Transverse colon (tissue), 4 donors: ENCODE data around the gene PDE1C.
"Not testable (repeated sequence)": the region's sequence is repeated elsewhere in the genome, so short reads cannot be mapped to it uniquely, and the experiment has no call there.

ENCODE experiments used
- EP300 ChIP-seq: sonication (generic); formaldehyde crosslinking; IDR thresholded peaks from one replicate; pipeline ENCODE4 v1.6.1; 2017; ENCODE audit warnings: antibody characterized with exemption, low read depth
- POLR2A ChIP-seq: fragments of 450-650 bp; IDR thresholded peaks from one replicate; pipeline ENCODE4 v1.6.1; 2016; ENCODE audit warnings: antibody characterized with exemption, mild to moderate bottlenecking, moderate library complexity
- POLR2AphosphoS5 ChIP-seq, 3 donors: sonication (generic); formaldehyde crosslinking; IDR thresholded peaks; one replicate each; pipeline ENCODE4 v1.6.1; 2016; ENCODE audit warnings: antibody characterized with exemption in 3 of 3
- TF ChIP-seq, protein P1 (sequence below), 5 experiments: fragments of 200-600 bp in 3 of 5; fragments of 450-650 bp in 2 of 5; sonication (generic) in 3 of 5; IDR thresholded peaks; 1 replicate in 2 of 5; 2 replicates in 3 of 5; pipeline ENCODE4 v1.5.1; 2016 to 2017; ENCODE audit warnings: antibody characterized with exemption in 5 of 5, inconsistent platforms in 3 of 5, mild to moderate bottlenecking in 2 of 5, moderate library complexity in 1 of 5

DNA sequence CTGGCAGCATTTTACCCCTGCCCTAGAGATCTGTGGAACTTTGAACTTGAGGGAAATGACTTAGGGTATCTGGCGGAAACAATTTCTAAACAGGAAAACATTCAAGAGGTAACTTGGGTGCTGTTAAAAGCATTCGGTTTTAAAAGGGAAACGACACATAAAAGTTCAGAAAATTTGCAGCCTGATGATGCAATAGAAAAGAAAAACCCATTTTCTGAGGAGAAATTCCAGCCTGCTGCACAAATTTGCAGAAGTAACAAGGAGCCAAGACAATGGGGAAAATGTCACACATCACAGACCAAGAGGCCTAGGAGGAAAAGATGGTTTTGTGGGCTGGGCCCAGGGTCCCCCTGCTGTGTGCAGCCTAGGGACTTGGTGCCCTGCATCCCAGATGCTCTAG lies 236.6 kb downstream of the PDE1C start:
- TF ChIP-seq, protein P1, sequence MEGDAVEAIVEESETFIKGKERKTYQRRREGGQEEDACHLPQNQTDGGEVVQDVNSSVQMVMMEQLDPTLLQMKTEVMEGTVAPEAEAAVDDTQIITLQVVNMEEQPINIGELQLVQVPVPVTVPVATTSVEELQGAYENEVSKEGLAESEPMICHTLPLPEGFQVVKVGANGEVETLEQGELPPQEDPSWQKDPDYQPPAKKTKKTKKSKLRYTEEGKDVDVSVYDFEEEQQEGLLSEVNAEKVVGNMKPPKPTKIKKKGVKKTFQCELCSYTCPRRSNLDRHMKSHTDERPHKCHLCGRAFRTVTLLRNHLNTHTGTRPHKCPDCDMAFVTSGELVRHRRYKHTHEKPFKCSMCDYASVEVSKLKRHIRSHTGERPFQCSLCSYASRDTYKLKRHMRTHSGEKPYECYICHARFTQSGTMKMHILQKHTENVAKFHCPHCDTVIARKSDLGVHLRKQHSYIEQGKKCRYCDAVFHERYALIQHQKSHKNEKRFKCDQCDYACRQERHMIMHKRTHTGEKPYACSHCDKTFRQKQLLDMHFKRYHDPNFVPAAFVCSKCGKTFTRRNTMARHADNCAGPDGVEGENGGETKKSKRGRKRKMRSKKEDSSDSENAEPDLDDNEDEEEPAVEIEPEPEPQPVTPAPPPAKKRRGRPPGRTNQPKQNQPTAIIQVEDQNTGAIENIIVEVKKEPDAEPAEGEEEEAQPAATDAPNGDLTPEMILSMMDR (IDR thresholded peaks at IDR 0.05), result not testable (repeated sequence)
- not testable (repeated sequence) for TF ChIP-seq EP300; POLR2A; POLR2AphosphoS5 (IDR thresholded peaks at IDR 0.05)
